Activated naive CD4-positive, alpha-beta T cell treated with anti-CD3 and anti-CD28 coated beads, Interleukin-2, amount 10 ng/mL, durations not matched to agents 5 hours and 36 hours (primary cell): Measurements from ENCODE around the gene C1QL4. TPM values are rescaled to one million over a fixed set of nuclear protein-coding genes. Genes with fewer than 3 reads are reported as not detected.

Source experiments
- total RNA-seq, 2 experiments: library from RNA; stranded (reverse); gene quantifications; one replicate each; pipeline ENCODE4 v1.2.3, GENCODE V29; 2021

The C1QL4 gene
- total RNA-seq = not detected

GRCh38 chr12:49336645-49337584, at the start of gene C1QL4:
Gene C1QL4, minus strand, starts transcription at chr12:49337188. Its CDS starts 711 bp downstream, at chr12:49336477.

DNA sequence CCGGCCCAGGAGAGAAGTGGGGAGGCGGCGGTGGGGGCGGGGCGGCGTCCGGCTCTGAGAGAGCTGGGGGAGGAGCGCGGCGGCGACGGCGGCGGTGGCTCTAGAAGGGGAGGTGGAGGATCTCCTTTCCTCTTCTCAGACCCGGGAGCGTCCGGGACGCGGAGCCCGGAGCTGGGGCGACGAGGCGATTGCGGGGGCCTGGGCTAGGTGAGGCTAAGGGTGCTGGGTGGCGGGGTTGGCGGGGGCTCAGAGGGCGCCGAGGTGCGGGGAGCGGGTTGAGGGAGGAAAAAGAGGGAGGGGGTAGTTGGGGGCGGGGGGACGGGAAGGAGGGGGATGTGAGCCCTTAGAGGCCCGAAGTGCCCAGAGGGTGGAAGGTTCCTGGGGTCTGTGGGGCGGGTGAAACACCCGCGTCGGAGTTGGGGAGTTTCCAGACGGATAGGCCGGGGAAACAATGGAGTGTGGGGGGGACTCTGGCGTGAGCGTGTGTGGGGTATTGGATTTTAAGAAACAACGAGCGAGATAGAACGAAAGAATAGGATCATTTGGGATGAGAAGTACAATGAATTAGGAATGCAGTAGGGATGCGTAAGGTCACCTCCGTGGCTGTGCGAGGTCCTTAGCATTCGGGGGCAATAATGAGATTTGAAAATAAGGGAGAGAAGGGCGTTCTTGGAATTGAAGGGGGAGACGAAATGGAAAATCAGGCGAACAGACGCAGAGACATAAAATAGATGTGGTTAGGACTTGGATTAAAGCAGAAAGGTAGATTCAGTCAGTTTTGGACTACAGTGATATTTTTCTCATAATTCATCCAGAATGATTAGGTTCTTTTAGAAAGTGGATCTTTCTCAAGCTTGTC, 30.6 kb upstream of the C1QL4 start, which contains the start of gene SPATS2:
SPATS2 (plus strand) TSS at position 82 of the 859 bp plus-strand sequence. CDS start 93,551 bp downstream, outside the sequence.

GRCh38 chr12:49346659-49347310, 9.8 kb upstream of the C1QL4 start, which contains the start of gene DNAJC22:
Gene DNAJC22, plus strand, starts transcription at chr12:49346888. Its CDS starts 1,985 bp downstream, at chr12:49348873.

GRCh38 chr12:49322708-49323523, 14.1 kb downstream of the C1QL4 start, which contains the start of gene TROAP:
Gene TROAP, plus strand, starts transcription at chr12:49323255. Its CDS starts 354 bp downstream, at chr12:49323609.

GRCh38 chr12:49295082-49295936, 41.7 kb downstream of the C1QL4 start, which contains the start of gene PRPH:
Gene PRPH, plus strand, starts transcription at chr12:49295147. Its CDS starts 54 bp downstream, at chr12:49295201.

Other genes with a start within 250 kb of the C1QL4 start
- gene DHH, start 242.4 kb downstream of the C1QL4 start, total RNA-seq = under 1 TPM; 0.10 to 0.24 TPM
- gene LMBR1L, start 226.3 kb downstream of the C1QL4 start, total RNA-seq = 10 to 100 TPM; 72.5 to 76.4 TPM
- gene TUBA1B, start 205.8 kb downstream of the C1QL4 start, total RNA-seq = 1,000 to 10,000 TPM; 1,312 to 1,402 TPM
- 10 to 100 TPM; 79.3 to 80.2 TPM for gene TUBA1A, start 148.1 kb downstream of the C1QL4 start, total RNA-seq
- gene TUBA1C, start 72.1 kb downstream of the C1QL4 start, total RNA-seq = 100 to 1,000 TPM; 167 to 171 TPM
- gene PRPH, start 42.0 kb downstream of the C1QL4 start, total RNA-seq = not detected
- 10 to 100 TPM; 61.7 to 70.2 TPM for gene TROAP, start 13.9 kb downstream of the C1QL4 start, total RNA-seq
- gene DNAJC22, start 9.7 kb upstream of the C1QL4 start, total RNA-seq = not detected
- gene SPATS2, start 30.3 kb upstream of the C1QL4 start, total RNA-seq = 1 to 10 TPM; 8.5 to 9.9 TPM
- gene KCNH3, start 201.8 kb upstream of the C1QL4 start, total RNA-seq = 1 to 10 TPM; 1.8 to 2.4 TPM
- gene MCRS1, start 231.0 kb upstream of the C1QL4 start, total RNA-seq = 10 to 100 TPM; 73.9 to 74.3 TPM